Stimulated activated CD4-positive, alpha-beta T cell treated with anti-CD3 and anti-CD28 coated beads, Interleukin-4, amount 100 ng/mL, for 1 hour (primary cell): ENCODE results near the gene NAGPA.

Experiments
- DNase-seq: peaks from one replicate; pipeline ENCODE4 v3.0.0-alpha.2; 2020

NAGPA gene

DNA sequence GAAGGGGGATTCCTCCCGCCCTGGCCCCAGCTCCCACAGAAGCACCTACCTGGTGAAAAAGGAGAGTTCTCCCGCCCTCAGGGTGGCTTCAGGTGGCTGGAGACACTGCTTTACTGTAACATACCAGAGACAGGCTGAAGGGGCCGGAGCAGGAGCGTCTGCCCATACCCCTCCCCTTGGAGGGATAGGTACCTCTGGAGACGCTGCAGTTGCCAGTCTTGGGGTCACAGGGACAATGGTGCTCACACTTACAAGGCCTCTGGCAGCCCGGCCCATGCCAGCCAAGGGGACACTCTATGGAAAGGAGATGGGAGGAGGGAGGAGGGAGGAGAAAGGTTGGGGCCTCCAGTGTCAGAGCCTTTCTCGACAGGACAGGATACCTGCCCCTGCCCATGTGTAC, 6.6 kb downstream of the NAGPA start:
- DNase-seq = no peak

DNA sequence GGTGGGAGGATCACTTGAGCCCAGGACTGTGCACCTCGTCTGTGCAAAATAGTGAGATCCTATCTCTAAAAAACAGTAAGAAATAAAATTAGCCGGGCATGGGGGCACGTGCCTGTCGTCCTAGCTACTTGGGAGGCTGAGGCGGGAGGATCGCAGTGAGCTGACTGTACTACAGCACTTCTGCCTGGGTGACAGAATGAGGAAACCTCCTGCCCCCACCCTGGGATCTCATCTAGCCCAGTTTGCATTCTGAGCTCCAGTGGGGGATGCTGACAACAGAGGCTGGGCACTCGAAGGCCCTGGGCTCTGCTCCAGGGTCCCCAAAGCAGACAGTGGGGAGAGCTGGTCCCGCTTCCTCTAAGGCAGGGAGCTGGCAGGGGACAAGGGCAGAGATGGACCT, 7.1 kb downstream of the NAGPA start:
- no peak for DNase-seq

DNA sequence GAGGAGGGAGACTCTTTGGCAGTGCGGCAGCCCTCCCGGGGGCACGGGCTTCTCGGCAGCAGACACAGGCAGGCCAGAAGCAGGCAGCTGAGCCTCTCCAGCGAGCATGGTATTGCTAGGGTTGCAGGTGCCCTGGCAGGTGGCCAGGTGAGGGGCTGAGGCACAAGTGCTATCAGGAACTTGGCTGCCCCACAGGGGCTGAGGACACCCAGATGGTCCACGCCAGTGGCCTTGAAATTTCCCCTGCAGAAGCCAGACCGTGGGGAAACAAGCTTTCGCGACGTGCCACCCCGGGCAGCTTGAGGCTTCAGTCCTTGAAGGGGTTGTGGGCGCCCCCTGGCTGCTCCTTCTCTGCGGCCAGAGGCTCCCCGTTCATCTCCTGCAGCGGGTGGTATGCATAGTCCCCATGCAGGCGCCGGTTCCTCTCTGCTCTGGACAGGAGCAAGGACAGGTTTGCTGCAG, 8.5 kb downstream of the NAGPA start:
- DNase-seq = no peak

DNA sequence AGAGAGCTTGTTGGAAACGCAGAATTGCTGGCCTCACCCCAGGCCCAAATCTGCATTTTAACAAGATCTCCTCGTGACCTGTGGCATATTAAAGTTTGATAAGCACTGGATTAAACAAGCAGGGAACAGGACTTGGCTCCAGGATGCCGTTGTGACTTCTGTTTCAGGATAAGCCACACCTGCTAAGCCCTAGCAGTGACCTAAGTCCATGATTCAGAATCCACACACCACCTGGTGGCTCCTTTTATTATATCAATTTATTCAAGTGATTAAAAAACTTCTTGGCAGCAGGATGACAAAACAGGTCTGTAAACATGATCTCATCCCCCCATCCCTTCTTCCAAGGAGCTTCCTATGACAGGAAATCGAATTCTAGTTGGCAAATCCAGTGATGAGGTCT, 9.1 kb downstream of the NAGPA start:
- no peak for DNase-seq

DNA sequence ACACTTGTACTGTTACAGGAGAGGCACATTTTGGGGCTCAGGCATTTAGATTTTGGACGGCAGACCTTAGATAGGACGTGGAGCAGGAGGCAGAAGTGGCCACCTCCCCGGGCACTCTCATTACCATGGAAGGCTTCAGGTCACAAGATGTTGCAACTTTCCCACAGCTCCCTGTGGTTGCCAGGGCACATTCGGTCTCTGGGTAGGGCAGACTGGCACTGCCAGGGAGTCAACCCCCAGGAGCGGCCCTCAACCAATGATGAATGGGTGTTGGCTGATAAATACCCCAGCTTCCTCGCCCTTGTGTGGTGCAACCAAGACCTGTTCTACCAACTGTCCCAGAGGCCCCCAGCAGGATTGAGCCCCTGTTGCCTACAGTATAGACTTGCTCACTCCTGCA, 11.2 kb downstream of the NAGPA start:
- DNase-seq = no peak

DNA sequence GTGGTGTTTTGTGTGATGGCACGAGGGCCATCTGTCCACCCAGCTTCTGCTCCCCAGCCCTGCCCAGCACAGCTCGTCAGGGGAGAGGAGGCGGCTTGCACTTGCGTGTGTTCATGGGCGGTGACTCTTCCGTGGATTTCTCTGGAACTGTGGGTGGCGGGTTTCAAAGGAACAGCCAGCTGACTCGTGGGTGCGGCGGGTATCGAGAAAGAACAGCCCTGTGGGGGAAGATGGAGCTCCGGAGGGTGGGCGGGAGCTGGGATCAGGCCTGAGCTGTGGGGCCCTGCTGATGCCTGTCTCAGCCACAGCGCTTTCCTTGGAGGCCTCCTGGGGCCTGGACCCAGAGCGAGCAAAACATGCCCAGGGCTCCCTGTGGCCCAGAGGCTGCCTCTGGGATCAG, 13.2 kb downstream of the NAGPA start:
- DNase-seq = no peak

DNA sequence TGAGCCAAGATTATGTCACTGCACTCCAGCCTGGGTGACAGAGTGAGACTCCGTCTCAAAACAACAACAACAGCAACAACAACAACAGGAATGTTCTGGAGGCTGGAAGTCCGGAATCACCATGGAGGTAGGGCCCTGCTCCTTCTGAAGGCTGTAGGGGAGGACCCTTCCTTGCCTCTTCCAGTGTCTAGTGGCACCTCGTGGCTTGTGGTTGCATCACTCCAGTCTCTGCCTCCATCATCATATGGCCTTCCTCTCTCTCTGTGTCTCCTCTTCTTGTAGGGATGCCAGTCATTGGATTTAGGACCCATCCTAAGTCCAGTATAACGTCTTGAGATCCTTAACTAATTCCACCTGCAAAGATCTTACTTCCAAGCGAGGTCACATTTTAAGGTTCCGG, 14.0 kb downstream of the NAGPA start:
- no peak for DNase-seq

DNA sequence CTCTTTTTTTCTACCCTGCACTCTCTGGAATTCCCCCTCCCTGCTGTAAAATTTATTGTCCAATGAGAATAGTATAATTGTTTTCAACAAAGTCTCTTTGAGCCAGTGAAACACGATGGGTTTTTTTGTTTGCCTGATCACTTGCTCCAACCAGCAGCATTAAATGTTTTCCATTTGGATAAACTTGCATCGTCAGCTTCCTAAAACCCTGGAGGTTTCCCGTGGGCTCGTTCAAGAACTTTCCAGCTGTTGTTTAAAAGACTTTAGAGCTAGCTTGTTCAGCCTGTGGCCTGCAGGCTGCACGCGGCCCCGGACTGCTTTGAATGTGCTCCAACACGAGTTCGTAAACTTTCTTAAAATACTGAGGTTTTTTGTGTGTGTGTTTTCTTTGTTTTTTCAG, 14.9 kb downstream of the NAGPA start:
- DNase-seq = no peak

DNA sequence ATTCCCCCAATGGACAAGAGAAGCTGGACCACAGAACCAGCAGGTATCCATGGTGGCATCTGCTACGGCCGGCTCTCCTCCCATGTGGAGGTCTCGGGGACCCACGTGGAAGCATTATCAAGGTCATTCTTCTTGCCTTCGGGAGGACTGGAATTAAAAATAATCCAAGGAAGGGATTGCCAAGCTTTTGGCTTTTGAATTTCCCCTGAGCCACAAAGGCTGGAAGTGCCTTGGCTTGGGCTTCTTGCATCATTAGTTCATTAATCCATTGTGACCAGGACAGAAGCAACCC, 16.1 kb downstream of the NAGPA start:
- DNase-seq = no peak

DNA sequence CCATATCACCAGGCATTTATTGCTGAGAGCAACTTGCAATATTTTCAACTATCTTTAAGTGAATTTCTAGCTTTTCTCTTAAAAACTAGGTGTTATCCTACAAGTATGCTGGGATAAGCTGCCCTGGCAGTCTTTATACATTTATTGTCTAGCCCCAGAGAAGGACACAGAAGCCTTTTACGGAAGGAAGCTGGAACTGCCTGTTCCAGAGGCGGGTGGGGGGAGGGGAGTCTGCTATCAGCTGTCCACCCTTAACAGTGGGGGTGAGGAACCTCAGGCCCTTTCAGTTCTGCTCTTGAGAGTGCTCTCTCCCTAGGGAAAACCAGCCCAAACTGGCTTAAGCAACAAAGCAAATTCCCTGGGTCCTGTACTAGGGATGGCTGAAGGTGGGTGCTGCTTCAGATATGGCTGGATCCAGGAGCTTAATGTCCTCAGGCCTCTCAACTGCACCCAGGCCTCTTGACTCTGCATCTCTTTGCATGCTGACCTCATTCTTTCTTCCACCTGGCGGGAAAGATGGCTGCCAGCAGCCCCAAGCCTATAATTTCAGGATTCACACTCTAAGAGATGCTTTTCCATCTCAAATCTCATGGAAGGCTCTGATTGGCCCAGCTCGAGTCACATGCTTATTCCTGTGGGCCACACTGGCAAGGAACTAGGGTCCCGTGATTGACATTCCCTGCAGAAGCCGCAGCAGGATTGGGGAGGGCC, 16.6 kb downstream of the NAGPA start:
- DNase-seq = no peak

DNA sequence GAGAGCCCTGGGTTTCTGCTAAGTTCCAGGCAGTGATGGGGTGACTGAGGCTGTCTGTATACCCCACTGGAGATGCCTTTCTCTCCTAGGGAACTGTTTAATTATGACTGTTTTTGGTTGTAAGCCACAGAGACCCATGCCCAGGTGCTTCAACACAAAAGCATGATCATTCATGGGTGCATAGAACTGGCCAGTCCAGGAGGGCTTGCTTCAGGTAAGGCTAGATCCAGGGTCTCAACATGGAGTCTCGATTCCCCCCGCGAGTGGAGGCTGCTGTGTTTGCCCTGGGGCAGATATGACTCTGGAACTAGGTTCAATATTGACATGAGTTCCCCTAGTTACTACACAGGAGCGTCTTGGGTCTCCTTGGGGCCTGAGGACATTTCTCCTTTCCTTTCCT, 17.8 kb downstream of the NAGPA start:
- DNase-seq = no peak

DNA sequence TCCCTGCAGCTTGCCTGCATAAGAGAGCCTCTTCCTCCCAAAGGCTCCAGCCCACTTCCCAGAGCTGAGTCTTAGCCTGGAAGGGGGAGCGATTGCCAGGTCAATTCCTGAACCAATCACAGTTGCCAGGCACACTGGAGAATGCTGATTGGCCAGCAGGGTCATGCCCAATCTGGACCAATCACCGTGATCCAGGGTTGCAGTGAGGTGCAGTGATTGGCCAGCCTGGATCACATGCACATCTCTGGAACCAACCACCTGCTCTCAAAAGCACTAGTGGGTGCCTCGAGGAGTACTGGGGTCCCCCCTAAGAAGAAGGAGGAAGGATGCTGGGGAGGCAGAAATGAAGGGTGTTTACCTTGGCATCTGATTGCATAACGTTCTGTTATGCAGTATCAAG, 18.4 kb downstream of the NAGPA start:
- no peak for DNase-seq

DNA sequence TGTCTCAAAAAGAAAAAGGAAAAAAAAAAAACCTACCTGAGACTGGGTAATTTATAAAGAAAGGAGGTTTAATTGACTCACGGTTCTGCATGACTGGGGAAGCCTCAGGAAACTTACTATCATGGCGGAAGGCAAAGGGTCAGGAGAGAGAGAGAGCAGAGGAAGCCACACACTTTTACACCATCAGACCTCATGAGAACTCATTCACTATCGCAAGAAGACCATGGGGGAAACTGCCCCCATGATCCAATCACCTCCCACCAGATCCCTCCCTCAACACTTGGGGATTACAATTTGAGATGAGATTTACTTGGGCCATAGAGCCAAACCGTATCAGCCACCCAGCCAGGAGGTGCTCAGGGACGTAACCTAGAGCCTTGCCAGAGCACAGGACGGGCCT, 20.8 kb downstream of the NAGPA start:
- no peak for DNase-seq

DNA sequence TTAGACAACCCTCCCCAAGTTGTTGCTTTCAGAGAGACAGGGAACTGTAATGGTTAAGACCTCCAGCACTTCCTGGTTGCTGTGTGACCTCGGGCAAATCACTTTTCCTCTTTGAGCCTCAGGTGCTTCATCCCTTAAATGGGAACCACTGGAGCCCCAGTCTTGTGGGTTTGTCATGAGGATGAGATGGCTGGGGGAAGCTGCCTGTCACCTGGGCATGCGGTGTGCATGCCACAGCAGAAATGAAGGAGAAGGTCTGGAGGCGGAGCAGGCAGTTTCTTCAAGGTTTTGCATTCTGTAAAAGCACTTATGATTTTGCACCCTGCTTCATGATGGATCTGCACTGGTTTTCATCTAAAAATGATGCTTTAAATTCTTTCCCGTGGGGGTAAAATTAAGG, 22.1 kb downstream of the NAGPA start:
- DNase-seq = no peak

DNA sequence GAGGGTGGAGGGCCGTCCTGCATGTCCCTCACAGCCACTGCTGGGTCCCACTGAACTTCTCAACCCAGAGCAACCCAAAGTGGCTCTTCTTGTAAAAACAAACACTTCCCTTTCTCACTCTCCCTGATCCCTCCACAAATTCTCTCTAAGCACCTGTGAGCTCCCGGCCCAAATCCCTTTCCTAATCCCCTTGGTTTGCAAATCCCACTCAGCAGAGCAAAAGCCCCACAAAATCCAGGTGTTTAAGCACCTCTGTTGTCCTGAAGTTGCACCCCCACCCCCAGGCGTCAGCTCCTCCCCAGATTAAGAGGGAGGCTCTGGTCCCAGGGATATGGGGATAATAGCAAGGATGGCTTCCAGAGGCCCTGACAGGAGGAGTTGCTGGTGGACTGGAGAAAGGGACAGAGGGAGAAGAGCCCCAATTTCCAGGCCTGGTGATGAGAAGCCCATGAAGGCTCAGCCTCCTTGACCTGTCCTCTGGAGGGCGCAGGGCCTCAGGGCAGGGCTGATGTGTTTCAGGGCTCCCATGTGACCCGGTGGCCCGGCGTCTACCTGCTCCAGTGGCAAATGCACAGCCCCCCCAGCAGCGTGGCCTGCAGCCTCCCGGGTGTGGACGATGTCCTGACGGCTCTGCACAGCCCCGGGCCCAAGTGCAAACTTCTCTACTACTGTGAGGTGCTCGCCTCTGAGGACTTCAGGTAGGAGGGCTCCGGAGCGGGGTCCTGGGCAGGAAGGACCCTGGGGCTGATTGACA, 23.0 kb downstream of the NAGPA start:
- no peak for DNase-seq

DNA sequence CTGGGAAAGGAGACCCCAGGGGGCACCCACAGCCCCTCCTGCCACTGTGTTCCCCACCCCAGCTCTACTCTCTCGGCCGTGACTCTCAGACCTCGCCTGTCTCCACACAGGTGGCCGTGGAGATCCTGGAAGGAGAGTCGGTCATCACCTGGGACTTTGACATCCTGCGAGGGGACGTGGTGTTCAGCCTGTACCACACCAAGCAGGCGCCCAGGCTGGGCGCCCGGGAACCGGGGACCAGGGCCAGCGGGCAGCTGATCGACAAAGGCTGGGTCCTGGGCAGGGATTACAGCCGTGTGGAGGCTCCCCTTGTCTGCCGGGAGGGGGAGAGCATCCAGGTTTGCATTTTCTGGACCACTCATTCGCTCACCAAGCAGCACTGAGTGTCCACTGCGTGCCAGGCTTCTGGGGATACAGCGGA, 25.4 kb downstream of the NAGPA start:
- no peak for DNase-seq

DNA sequence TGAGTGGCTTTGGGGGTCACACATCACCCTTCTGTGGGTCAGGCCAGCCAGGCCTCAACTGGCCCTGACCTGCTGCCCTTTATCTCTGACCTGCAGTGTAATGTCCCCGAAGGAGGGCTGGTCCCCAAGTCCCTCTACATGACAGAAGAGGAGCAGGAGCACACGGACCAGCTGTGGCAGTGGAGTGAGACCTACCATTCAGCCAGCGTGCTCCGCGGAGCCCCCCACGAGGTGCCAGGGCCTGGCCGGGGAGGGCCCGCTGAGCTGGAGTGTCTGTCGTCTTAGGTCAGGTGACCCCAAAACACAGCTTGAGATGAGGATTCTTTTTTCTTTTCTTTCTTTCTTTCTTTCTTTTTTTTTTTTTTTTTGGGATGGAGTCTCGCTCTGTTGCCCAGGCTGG, 26.5 kb downstream of the NAGPA start:
- no peak for DNase-seq

DNA sequence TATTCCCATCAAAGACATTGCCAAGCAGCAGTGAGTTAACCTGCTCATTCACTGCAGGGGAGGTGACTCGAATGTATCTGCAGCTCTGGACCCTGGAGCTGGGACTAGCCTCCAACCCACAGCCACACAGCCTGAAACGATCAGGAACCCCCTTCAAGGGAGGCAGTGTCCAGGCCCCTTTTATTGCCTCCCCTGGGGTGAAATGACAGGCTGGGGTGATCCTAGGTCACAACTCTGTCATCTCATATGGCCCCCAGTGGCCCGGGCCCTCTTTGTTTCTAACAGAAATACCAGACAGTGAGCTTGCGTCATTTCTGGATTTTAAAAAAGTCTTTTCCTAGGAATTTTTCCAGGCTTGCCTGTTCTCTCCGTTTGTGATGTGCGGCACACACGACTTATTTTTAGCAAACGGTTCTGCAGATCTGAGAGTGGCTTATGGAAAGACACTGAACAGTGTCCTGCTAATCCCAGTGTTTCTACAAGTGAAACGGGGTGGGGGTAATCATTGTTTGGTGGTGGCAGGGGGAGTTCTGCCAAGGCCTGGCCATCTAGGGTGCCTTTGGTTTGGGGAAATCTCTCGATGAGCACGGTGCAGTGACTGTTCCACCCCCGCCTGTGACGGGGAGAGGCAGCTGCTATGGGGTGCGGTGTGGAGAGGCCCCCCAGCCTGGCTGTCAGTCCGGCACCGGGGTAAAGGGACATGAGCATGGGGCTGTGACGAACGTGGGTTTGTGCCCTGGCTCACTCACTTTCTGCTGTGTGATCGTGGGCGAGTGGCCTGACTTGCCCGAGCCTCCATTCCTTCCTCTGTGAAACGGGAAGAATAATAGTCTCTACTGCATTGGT, 27.2 kb downstream of the NAGPA start:
- no peak for DNase-seq

DNA sequence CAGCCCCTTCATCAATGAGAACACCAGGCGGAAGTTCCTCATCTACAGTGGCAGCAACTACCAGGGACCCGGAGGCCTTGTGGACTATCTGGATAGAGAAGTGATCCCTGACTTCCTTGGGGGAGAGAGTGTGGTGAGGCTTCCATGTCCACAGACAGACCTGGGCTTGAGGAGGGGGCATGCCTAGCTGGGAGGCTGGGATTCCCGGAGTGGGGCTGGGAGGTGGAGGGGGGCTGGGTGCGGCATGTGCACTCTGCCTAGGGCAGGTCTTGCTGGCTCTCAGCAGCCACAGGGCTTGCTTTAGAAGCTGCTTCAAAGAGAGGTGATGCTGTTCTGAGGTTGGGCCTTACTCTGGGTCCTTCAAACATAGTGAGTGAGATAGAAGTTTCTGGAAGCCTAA, 27.8 kb downstream of the NAGPA start:
- no peak for DNase-seq

DNA sequence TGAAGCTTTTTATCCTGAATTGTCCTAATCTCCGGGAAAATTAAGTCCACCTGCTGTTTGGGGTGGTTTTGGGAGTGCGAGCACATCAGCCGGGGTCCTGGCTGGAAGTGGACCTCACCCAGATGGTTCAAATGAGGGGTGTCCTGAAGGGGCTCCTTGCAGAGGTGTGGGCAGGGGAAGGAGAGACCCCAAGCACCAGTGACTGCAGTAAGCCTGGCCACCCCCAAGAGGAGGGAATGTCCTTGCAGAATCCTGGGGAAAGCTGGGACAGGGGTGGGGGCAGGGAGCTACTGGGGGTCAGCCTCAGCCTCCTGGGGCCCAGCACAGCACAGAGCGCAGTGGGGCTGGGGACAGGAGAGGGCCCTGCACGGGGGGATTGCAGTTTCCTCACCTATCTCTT, 29.4 kb downstream of the NAGPA start:
- DNase-seq = no peak

DNA sequence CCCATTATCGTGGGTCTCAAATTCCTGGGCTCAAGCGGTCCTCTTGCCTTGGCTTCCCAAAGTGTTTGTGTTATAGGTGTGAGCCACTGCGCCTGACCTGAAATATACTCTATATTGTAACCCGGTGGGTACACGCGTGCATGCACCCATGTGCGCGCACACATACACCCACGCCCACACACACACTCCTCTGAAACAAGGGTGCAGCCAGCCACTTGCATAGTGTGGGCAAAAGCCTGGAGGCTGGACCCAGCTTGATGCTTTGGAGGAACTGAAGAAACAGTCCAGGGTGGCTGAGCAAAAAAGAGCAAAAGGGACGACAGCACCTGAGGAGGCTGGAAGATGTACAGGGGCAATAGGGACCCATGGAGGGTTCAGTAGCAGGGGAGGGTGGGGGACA, 29.9 kb downstream of the NAGPA start:
- DNase-seq = no peak

DNA sequence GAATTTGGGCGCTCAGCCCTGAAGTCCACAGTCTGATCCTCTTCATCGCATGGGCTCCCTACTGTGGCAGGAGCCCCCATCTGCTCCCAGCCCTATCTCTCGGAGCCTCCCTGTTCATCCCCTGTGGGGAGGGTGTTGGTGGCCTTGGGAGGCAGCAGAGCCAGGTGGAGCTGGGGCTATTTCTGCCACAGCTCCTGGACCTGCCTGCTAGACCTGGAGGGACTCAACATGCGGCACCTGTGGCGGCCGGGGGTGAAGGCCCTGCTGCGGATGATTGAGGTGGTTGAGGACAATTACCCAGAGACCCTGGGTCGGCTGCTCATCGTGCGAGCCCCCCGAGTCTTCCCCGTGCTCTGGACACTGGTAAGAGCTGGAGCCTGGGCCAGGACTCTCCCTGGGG, 30.5 kb downstream of the NAGPA start:
- no peak for DNase-seq

DNA sequence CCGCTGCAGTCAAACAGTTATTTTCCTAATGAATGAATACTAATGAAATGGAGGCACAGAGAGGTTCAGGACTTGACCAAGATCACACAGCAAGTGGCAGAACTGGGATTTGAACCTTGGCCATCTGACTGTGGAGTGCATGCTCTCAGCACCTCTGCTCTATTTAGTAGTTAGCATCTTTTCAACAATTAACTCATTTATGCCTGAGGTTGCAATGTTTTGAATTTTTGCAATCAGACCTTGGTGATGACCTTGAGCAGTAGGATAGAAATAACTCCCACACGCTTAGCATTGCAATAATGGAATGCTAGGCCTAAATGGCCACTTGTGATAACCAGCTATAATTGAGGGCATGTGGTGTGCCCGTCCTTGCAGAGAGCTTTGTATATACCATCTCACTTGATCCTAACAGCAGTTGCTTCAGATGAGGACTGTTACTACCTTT, 31.0 kb downstream of the NAGPA start:
- no peak for DNase-seq

DNA sequence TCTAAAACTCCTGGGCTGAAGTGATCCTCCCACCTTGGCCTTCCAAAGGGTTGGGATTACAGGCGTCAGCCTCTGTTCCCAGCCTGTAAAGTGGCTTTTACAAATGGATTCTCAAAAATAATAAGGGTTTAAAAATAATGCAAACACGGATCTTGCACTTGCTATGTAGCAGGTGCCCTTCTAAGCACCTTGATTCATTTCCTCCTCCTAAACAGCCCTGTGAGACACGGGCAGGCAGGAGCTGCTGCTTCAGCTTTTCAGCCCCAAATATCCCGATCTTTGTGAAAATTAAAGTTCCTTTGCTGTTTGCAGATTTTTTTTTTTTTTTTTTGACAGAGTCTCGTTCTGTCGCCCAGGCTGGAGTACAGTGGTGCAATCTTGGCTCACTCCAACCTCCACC, 31.7 kb downstream of the NAGPA start:
- no peak for DNase-seq
